IMR-90 (cell line): ENCODE data around the gene PIP5K1C. TPM values are rescaled to one million over a fixed set of nuclear protein-coding genes. Genes with fewer than 3 reads are reported as not detected.

ENCODE experiments used
- ATAC-seq: fragments of 200-7000 bp; cut with Tn5 transposase; 2 replicates; pipeline ENCODE4 v1.9.1; 2020; ENCODE audit warnings: low read depth, mild to moderate bottlenecking, moderate library complexity
- BruUV-seq: library from RNA; stranded (reverse); fragments of 400-500 nt; replicated peaks from 2 replicates; lab custom pipeline; 2021; lab: Mats Ljungman, UMichigan
- CTCF ChIA-PET: fragments of 300-600 bp; formaldehyde crosslinking; extraction: SDS; loops from one replicate; lab custom pipeline; 2021; ENCODE audit warnings: antibody characterized with exemption; lab: Yijun Ruan, JAX
- POLR2A ChIA-PET: fragments of 300-600 bp; sonication (Branson Sonifier 250); formaldehyde crosslinking; loops from one replicate; lab custom pipeline; 2022; ENCODE audit warnings: antibody characterized with exemption; ENCODE audit not compliant: unreplicated experiment; lab: Charles Lee
- DNase-seq: peaks from one replicate; pipeline ENCODE4 v3.0.0; 2013
- H2AFZ ChIP-seq: replicated peaks from 2 replicates; pipeline ENCODE3; 2013; ENCODE audit warnings: low read length, mild to moderate bottlenecking; ENCODE audit not compliant: poor library complexity
- H2AK5ac ChIP-seq: 2 replicates; pipeline ENCODE4 v1.6.1; 2013; ENCODE audit warnings: low read depth, low read length, inconsistent platforms
- H2AK9ac ChIP-seq: replicated peaks from 2 replicates; pipeline ENCODE3; 2013; ENCODE audit warnings: mild to moderate bottlenecking, low read depth, low read length, moderate library complexity; ENCODE audit not compliant: poor library complexity
- H2BK120ac ChIP-seq: 2 replicates; pipeline ENCODE4 v1.6.1; 2013; ENCODE audit warnings: low read depth, low read length, inconsistent platforms
- H2BK15ac ChIP-seq: 3 replicates; pipeline ENCODE4 v1.6.1; 2013; ENCODE audit warnings: low read depth, low read length, inconsistent platforms
- H2BK20ac ChIP-seq: 2 replicates; pipeline ENCODE4 v1.6.1; 2013; ENCODE audit warnings: low read depth, mild to moderate bottlenecking, inconsistent platforms, low read length, moderate library complexity
- H2BK5ac ChIP-seq: 2 replicates; pipeline ENCODE4 v1.6.1; 2013; ENCODE audit warnings: mild to moderate bottlenecking, low read depth, low read length, inconsistent platforms; ENCODE audit not compliant: poor library complexity, severe bottlenecking
- H3K14ac ChIP-seq: replicated peaks from 2 replicates; pipeline ENCODE4 v1.6.1; 2013; ENCODE audit warnings: low read depth, low read length, inconsistent platforms
- H3K18ac ChIP-seq: 2 replicates; pipeline ENCODE4 v1.6.1; 2013; ENCODE audit warnings: low read depth, low read length, control low read depth
- H3K23ac ChIP-seq: 2 replicates; pipeline ENCODE4 v1.6.1; 2013; ENCODE audit warnings: low read depth, low read length, inconsistent platforms
- H3K27ac ChIP-seq: 2 replicates; pipeline ENCODE4 v1.5.1; 2013; ENCODE audit warnings: mild to moderate bottlenecking, control low read depth, low read length; ENCODE audit not compliant: insufficient read depth
- H3K27me3 ChIP-seq: 2 replicates; pipeline ENCODE4 v1.6.1; 2013; ENCODE audit warnings: low read length; ENCODE audit not compliant: control insufficient read depth, insufficient read depth
- H3K36me3 ChIP-seq: 2 replicates; pipeline ENCODE4 v1.6.1; 2013; ENCODE audit warnings: low read length, mixed read lengths; ENCODE audit not compliant: control insufficient read depth, insufficient read depth
- H3K4ac ChIP-seq: 2 replicates; pipeline ENCODE4 v1.6.1; 2013; ENCODE audit warnings: low read depth, low read length, inconsistent platforms
- H3K4me1 ChIP-seq: 2 replicates; pipeline ENCODE4 v1.6.1; 2013; ENCODE audit warnings: low read length, mixed read lengths; ENCODE audit not compliant: control insufficient read depth, insufficient read depth
- H3K4me2 ChIP-seq: 2 replicates; pipeline ENCODE4 v1.6.1; 2013; ENCODE audit warnings: low read depth, mild to moderate bottlenecking, control low read depth, low read length, moderate library complexity
- H3K4me3 ChIP-seq: 2 replicates; pipeline ENCODE4 v1.5.1; 2013; ENCODE audit warnings: low read depth, mild to moderate bottlenecking, control low read depth, low read length, moderate library complexity; ENCODE audit not compliant: insufficient read depth
- H3K56ac ChIP-seq: 2 replicates; pipeline ENCODE4 v1.6.1; 2013; ENCODE audit warnings: low read length, inconsistent platforms; ENCODE audit not compliant: insufficient read depth; ENCODE audit errors: extremely low read depth
- H3K79me1 ChIP-seq, 2 experiments: 2 replicates each; pipeline ENCODE4 v1.6.1; 2013; ENCODE audit warnings: low read length in 2 of 2, inconsistent platforms in 1 of 2, low read depth in 1 of 2
- H3K9ac ChIP-seq: 2 replicates; pipeline ENCODE4 v1.6.1; 2013; ENCODE audit warnings: low read depth, low read length, control low read depth
- H3K9me1 ChIP-seq: 2 replicates; pipeline ENCODE4 v1.6.1; 2013; ENCODE audit warnings: low read length, inconsistent platforms; ENCODE audit not compliant: insufficient read depth
- H3K9me3 ChIP-seq: 2 replicates; pipeline ENCODE4 v1.6.1; 2013; ENCODE audit warnings: low read length; ENCODE audit not compliant: control insufficient read depth, insufficient read depth
- H4K20me1 ChIP-seq: 2 replicates; pipeline ENCODE4 v1.6.1; 2013; ENCODE audit warnings: low read length, inconsistent platforms; ENCODE audit not compliant: insufficient read depth
- H4K5ac ChIP-seq: 2 replicates; pipeline ENCODE4 v1.6.1; 2013; ENCODE audit warnings: mild to moderate bottlenecking, low read depth, low read length, control low read depth
- H4K8ac ChIP-seq, 2 experiments: 2 replicates each; pipeline ENCODE4 v1.6.1; 2013; ENCODE audit warnings: low read depth in 2 of 2, low read length in 2 of 2, control low read depth in 1 of 2, inconsistent platforms in 1 of 2
- H4K91ac ChIP-seq: 2 replicates; pipeline ENCODE4 v1.6.1; 2013; ENCODE audit warnings: low read depth, low read length, inconsistent platforms; ENCODE audit not compliant: insufficient read depth
- BHLHE40 ChIP-seq: fragments of 150-350 bp; IDR thresholded peaks from 2 replicates; pipeline ENCODE4 v1.6.1; 2016; ENCODE audit warnings: mild to moderate bottlenecking, low read depth, low read length
- MAZ ChIP-seq: IDR thresholded peaks from 2 replicates; pipeline ENCODE4 v1.6.1; 2012; ENCODE audit warnings: low read depth, mild to moderate bottlenecking, low read length, improper control_type of control experiment, moderate library complexity, borderline replicate concordance
- RCOR1 ChIP-seq: IDR thresholded peaks from 2 replicates; pipeline ENCODE4 v1.6.1; 2012; ENCODE audit warnings: mild to moderate bottlenecking, low read length, improper control_type of control experiment; ENCODE audit not compliant: insufficient replicate concordance
- RFX5 ChIP-seq: IDR thresholded peaks from 2 replicates; pipeline ENCODE4 v1.8.0; 2012; ENCODE audit warnings: low read depth, mild to moderate bottlenecking, low read length, moderate library complexity
- SMC3 ChIP-seq: fragments of 150-350 bp; IDR thresholded peaks from 2 replicates; pipeline ENCODE4 v1.6.1; 2016; ENCODE audit warnings: low read depth, mild to moderate bottlenecking, antibody characterized with exemption, low read length, moderate library complexity
- WGBS, 2 experiments: methylation state at CpG; one replicate each; pipeline versions ENCODE4 v1.1.5 to v1.1.7; 2013; ENCODE audit warnings: missing lambda C conversion rate in 2 of 2; ENCODE audit not compliant: insufficient read length in 1 of 2; ENCODE audit errors: extremely low coverage in 2 of 2; 5-methylcytosine and 5-hydroxymethylcytosine counted together
- dilution Hi-C: fragments of 300-500 bp; cut with HindIII; formaldehyde crosslinking; loops from one replicate; pipeline ENCODE4 v1.14.3; 2018; ENCODE audit warnings: low sequenced_read_pairs; ENCODE audit not compliant: unreplicated experiment
- in situ Hi-C: fragments of 300-500 bp; cut with MboI; formaldehyde crosslinking; loops from 3 replicates; pipeline ENCODE4 v1.14.3; 2019; ENCODE audit warnings: low sequenced_read_pairs, inconsistent platforms, mixed read lengths
- intact Hi-C: fragments of 100-400 bp; cut with micrococcal nuclease; formaldehyde crosslinking; loops from 2 replicates; pipeline ENCODE4 v1.10.0; 2022
- polyA plus RNA-seq, 3 experiments: library from polyadenylated mRNA; depleted of rRNA; stranded (reverse); fragments of >200 nt; gene quantifications; 2 replicates each; pipeline ENCODE4 v1.2.3, GENCODE V29; 2012; ENCODE audit warnings: low replicate concordance in 1 of 3
- total RNA-seq: library from RNA; depleted of rRNA; stranded (reverse); fragments of >200 nt; gene quantifications from 2 replicates; pipeline ENCODE4 v1.2.3, GENCODE V29; 2012
- TF ChIP-seq, protein P1 (sequence below): conservative IDR thresholded peaks from 2 replicates; pipeline ENCODE4 v1.5.1; 2012; ENCODE audit warnings: mild to moderate bottlenecking, low read depth, low read length, improper control_type of control experiment

Gene PIP5K1C
- total and polyA plus RNA-seq, 2 of the 4 experiments (the other 2 are of a cell fraction) = 13.6 to 23.3 TPM

DNA sequence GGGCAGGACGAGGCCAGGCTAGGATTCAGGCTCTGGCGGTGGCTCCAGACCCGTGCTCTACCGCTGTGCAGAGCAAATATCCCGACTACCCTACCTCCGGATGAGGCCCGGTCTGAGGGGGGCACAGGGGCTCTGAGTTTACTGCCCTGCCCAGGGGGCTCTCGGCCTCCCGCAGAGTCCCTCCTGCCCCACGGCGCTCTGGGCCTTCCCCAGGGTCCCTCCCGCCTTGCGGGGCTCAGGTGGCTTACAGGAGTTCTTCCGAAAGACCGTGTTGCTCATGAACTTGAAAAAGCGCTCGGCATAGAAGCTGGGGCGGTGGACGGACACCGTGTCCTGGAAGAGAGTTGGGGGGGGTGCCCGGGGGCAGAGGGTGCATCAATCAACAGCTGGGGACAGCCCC lies 54.5 kb downstream of the PIP5K1C start:
- H3K9me3 ChIP-seq = no peaks in the 10 kb centered on the region
- H3K9ac ChIP-seq = no peak overlapping the region
- no peak overlapping the region for H2AK9ac ChIP-seq
- dilution Hi-C loops = no loop called here
- no peaks in the 10 kb centered on the region for H3K4me1 ChIP-seq
- no peak overlapping the region for H2BK15ac ChIP-seq
- H3K79me1 ChIP-seq = no peaks in the 10 kb centered on the region; a peak in 1 of 4 replicates
- TF ChIP-seq, protein P1, sequence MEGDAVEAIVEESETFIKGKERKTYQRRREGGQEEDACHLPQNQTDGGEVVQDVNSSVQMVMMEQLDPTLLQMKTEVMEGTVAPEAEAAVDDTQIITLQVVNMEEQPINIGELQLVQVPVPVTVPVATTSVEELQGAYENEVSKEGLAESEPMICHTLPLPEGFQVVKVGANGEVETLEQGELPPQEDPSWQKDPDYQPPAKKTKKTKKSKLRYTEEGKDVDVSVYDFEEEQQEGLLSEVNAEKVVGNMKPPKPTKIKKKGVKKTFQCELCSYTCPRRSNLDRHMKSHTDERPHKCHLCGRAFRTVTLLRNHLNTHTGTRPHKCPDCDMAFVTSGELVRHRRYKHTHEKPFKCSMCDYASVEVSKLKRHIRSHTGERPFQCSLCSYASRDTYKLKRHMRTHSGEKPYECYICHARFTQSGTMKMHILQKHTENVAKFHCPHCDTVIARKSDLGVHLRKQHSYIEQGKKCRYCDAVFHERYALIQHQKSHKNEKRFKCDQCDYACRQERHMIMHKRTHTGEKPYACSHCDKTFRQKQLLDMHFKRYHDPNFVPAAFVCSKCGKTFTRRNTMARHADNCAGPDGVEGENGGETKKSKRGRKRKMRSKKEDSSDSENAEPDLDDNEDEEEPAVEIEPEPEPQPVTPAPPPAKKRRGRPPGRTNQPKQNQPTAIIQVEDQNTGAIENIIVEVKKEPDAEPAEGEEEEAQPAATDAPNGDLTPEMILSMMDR = no peak
- TF ChIP-seq RCOR1 (no peak), RFX5 (no peak), MAZ (no peak), SMC3 (no peak), BHLHE40 (no peak)
- no peak overlapping the region for H3K18ac ChIP-seq
- no peak overlapping the region for H4K8ac ChIP-seq
- no peak overlapping the region for H2BK5ac ChIP-seq
- H3K4ac ChIP-seq = no peak overlapping the region
- no peak overlapping the region for H2BK120ac ChIP-seq
- BruUV-seq = no TSS peak
- in situ Hi-C loops = no loop called here
- no peak overlapping the region for H3K27ac ChIP-seq
- CTCF ChIA-PET = no interaction called here
- H2AFZ ChIP-seq = no peak overlapping the region
- H4K20me1 ChIP-seq = 0 out of 2 replicates have a peak, but pooled peaks cover 6% of the 10 kb centered on the region
- H3K14ac ChIP-seq = no peak overlapping the region
- H3K4me2 ChIP-seq = no peak overlapping the region
- no peak overlapping the region for H4K5ac ChIP-seq
- ATAC-seq (no peak), DNase-seq (no peak)
- no peak overlapping the region for H2BK20ac ChIP-seq
- WGBS, 2 experiments = 91% methylated on average over 18 of the region's 21 CpGs; no CpG with 5 or more reads in 1 of the 2 experiments
- H2AK5ac ChIP-seq = no peak overlapping the region
- POLR2A ChIA-PET = no interaction called here
- no peak overlapping the region for H3K56ac ChIP-seq
- H4K91ac ChIP-seq = no peak overlapping the region
- H3K4me3 ChIP-seq = no peak overlapping the region
- H3K27me3 ChIP-seq = no peaks in the 10 kb centered on the region
- no peak overlapping the region for H3K23ac ChIP-seq
- intact Hi-C loops = no loop called here
- no peaks in the 10 kb centered on the region for H3K9me1 ChIP-seq
- H3K36me3 ChIP-seq = peaks cover 45% of the 10 kb centered on the region
